HG03575 (cell line): ENCODE measurements around the gene SLC17A3.

Source experiments
- ATAC-seq: cut with Tn5 transposase; IDR thresholded peaks from one replicate; pipeline ENCODE4 v1.9.1; 2021; ENCODE audit not compliant: unreplicated experiment, insufficient number of reproducible peaks, low FRiP score; ENCODE audit errors: extremely low read depth

SLC17A3 gene, protein sequence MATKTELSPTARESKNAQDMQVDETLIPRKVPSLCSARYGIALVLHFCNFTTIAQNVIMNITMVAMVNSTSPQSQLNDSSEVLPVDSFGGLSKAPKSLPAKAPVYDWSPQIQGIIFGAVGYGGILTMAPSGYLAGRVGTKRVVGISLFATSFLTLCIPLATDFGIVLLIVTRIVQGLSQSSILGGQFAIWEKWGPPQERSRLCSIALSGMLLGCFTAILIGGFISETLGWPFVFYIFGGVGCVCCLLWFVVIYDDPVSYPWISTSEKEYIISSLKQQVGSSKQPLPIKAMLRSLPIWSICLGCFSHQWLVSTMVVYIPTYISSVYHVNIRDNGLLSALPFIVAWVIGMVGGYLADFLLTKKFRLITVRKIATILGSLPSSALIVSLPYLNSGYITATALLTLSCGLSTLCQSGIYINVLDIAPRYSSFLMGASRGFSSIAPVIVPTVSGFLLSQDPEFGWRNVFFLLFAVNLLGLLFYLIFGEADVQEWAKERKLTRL

DNA sequence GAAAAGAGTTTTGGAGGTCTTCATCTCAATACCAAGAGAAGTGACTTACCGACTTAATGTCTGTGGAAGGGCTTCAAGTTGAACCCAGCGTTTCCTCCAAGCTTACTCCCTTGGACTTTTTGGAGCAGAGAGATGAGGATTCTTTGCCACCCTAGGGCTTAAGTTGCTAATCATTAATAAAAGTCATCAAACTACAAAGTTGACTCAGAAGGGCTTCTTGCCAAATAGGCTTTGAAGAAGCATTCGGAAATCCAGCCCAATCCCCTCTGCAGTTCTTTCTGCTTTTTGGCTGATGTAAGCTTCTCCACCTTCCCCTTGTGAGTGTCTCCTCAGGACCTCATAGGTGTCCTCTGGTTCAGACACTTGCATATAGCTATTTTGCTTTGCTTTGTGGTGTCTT lies at the start of gene SLC17A3:
Gene SLC17A3, minus strand, starts transcription at position 126 of the 400 bp plus-strand sequence. CDS start 5,856 bp downstream, outside the sequence.
- no peak for ATAC-seq

DNA sequence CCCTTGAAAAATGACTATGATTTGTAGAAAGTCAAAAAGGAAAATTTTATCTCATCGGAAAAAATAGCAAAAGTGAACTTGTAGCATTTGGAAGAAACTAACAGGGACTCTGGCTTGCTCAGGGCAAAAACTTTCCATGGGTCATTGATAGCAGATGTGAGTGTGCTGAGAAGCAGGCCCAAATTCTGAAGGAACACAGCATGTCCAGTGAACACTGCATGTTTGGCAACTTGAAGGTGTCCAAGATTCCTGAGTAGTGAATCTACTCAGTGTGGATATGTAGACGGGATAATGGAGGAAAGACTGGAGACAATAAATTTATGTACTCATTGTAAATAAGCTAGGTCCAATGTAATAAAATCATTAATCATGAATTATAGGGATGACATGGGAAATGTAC lies 48.3 kb upstream of the SLC17A3 start:
- no peak for ATAC-seq

DNA sequence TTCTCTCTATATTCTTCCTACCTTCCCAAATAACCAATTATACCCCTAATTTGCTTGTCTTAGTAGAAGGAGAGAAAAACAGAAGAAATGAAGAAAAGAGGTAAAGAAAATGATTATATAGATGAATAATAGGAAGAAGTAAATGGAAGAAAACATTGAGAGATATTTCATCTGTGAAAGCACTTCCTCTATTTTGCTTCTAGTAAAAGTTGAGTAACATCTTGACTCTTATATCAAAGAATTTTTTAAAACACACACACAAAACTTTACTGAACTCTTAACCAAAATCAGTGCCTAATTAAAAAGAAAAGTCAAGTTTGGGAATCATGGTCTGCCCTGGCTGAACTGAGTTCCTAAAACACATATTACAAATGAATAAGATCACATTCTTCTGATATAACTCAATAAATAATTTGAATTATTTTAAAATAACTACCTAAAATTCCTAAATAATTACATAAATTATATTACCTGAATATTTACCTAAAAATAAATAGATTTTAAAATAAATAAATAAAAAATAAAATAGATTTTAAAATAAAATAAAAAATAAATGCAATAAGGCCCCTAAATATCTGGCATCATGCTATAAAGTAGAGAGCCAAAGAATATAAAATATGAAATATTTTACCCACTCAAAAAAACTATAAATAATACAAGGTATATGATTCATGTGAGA lies 47.6 kb upstream of the SLC17A3 start:
- no peak for ATAC-seq

DNA sequence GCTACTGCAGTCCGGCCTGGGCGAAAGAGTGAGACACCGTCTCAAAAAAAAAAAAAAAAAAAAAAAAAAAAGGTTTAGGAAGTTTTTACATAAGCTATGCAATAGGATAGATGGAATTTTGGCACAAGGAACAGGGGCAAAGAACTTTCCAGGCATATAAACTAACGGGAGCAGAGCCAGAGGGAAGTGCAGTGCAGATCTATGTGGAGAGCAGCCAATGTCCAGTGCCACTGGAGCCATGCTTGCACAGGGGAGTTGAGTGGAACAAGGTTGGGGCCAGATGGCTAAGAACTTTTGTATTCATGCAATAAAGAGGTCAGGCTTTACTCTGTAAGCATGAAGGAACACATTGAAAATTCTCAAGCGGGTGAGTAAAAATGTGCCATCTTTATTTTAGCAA lies 45.6 kb upstream of the SLC17A3 start:
- no peak for ATAC-seq

DNA sequence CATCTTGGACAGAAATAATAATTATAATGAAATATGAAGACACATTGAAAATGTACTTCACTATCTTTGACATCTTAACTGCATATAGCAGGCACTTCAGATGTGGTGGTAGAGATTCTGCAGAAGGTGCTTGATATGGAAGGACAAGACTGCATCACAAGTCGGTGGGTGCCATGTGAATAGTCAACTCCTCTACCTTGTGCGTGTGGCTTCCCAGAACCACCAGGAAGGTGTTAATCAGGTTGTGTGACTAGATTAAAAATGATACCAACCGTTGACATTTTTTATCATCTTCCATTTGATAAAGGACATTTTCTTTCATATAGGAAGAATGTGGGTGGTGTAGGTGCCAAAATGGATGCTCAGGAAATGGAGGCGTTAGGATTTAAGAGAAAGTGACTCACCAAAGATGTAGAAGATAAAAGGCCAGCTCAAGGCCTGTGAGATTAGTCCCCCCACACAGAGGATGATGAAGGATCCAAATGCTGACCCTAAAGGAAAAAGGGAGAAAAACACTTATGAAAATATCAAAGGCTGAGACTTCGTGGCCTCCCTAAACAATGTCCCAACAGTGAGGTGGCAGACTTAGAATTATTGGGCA lies 44.1 kb upstream of the SLC17A3 start:
- no peak for ATAC-seq

DNA sequence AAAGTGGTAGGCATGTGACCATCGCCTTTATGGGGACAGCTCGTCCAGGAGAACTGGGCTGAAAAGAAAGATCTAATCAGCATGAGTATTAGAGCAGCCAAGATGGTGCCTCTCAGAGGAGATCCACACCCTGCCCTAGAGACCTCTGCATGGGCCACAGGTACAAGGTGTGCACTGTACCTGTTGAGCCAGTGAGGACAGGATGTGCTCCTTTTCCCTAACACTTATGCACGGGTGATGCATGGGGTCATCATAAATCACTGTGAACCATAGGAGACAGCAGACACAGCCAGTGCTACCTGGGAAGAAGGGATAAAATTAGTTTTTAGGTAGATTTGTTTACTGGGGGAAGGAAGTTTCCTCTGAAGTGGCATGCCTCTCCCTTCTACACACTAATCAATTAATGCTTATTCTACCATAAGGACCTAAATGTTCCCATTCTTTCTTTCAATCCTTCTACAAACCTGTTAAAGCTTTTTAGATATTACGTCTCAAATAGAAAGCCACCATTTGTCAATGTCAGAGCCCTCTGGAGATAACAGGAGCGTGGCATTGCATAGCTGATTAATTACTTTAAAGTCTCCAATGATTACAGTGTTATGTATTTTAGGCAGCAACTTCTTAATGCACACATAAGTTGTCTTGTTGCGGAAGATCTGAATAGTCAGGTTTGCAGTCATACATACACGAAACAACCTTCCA lies 42.9 kb upstream of the SLC17A3 start:
- no peak for ATAC-seq

DNA sequence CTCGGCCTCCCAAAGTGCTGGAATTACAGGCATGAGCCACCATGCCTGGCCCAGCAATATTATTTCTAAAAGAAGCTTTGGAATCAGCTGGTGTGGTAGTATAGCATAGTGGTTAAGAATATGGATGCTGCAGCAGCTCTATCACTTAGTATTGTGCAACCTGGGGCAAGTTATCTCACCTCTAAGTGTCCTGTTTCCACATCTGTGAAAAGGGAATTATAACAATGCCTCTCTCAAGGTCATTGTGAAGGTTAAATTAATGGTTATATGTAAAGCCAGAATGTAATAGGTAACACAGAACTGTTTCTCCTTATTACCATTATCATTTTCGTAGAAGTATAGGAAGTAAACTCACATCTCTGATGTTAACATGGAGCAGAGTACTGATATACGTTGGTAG lies 42.3 kb upstream of the SLC17A3 start:
- ATAC-seq, result no peak

DNA sequence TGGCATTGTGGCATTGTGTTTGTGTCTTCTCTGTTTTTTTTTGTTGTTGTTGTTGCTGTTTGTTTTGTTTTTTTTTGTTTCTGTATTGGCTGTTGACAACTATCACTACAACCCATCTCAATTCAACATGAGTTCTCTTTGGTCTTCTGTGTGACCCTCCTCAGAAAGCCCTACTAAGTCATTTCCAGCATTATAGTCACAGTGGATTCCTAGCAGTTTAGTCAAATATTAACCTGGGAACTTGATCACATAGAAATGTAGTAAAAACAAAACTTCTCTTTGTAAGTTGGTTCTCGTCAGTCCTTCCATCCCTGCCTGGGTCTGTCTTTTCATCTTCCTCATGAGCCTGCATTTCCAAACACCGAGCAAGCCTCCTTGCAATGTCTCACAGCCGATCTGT lies 39.7 kb upstream of the SLC17A3 start:
- no peak for ATAC-seq

DNA sequence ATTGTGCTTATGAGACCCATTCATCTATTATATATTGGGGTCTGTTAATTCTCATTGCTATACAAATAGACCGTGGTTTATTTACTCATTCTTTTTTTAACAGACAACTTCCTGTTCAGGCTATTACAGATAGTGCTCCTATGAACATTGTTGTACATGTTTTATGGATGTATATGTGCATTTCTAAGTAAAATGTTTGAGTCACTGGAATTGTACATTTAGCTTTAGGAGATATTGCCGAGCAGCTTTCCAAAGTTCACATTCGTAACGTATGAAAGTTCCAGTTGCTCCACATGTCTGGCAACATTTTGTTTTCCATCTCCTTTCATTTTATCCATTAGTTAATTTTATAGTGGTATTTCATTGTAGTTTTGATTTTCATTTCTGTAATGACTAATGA lies 37.3 kb upstream of the SLC17A3 start:
- ATAC-seq, result no peak

DNA sequence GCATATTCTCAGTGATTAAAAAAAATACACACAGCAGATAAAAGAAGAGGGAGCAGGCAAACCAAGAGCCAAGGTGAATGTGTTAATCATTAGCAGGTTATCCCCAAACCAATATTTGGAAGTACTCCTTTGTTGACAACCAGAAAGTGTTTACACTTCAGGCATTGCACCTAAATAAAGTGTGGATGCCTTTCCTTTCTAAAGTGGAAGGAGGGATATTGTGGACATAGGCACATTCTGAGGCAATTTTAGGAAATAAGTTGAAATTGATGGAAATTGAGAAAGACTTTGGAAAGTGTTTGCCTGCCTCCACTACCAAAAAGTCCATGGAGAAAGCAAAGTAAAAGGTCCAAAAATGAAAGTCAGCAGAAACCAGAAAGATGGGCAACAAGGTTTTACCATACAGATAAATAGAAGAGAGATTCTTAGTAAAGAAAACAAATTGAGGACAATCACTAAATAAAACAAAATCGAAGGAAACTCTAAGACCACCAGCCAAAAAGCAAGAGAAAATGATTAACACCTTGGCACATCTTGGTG lies 33.5 kb upstream of the SLC17A3 start:
- no peak for ATAC-seq

DNA sequence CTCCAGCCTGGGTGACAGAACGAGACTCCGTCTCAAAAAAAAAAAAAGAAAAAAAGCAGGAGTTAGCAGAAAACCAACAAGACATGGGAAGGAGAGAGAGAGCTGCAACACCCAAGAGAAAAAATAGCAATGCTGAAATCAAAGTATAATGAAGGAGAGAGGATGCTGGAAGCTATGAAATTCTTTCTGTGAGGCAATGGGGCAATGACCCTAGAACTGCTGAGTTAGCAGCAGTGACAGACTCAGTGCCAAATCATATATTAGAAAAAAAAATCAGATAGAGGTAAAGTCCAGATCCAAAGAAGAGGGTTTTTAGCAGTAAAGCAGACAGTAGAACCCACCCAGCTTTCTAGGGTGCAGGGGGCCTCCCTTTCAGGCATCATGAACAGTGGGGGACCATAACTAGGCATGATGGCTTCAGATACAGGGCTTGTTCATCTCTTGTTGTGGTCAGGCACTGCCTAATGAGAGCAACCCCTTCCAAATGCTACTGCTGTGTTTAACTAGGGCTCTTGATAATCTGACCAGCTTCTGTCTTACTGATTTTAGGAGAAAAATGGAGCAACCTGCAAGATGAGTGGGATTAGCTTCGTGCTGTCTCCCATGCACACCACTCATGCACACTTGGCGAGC lies 29.5 kb upstream of the SLC17A3 start:
- no peak for ATAC-seq

DNA sequence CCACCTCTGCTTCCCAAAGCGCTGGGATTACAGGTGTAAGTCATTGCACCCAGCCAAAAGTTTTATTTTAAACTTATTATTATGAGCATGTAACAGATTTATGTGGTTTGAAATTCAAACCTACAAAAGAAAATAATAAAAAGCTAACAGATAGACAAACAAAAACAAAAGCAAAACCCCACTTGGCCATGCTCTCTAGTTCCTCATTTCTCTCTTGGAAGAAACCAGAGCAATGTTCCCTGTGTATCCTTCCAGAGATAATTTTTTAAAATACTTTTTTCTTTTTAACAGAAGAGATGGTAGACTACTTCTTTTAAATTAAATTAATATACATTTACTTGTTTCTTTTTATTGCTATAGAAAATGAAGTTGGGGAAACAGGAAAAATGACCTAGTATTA lies 28.0 kb upstream of the SLC17A3 start:
- ATAC-seq, result no peak

DNA sequence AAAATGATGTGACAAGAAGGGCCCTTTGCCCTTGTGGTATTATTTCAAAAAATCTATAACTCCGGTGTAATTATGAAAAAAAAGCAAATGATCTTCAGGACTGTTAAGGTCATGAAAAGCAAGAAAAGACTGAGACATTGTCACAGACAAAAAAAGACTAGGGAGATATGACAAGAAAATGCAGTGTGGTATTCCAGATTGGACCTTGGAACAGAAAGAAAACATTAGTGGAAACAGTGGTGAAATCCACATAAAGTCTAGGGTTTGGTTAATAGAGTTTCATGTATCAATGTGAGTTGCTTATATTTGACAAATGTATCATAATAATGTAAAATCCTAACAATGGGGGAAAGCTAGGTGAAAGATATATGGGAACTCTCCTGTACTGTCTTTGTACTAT lies 26.8 kb upstream of the SLC17A3 start:
- no peak for ATAC-seq

DNA sequence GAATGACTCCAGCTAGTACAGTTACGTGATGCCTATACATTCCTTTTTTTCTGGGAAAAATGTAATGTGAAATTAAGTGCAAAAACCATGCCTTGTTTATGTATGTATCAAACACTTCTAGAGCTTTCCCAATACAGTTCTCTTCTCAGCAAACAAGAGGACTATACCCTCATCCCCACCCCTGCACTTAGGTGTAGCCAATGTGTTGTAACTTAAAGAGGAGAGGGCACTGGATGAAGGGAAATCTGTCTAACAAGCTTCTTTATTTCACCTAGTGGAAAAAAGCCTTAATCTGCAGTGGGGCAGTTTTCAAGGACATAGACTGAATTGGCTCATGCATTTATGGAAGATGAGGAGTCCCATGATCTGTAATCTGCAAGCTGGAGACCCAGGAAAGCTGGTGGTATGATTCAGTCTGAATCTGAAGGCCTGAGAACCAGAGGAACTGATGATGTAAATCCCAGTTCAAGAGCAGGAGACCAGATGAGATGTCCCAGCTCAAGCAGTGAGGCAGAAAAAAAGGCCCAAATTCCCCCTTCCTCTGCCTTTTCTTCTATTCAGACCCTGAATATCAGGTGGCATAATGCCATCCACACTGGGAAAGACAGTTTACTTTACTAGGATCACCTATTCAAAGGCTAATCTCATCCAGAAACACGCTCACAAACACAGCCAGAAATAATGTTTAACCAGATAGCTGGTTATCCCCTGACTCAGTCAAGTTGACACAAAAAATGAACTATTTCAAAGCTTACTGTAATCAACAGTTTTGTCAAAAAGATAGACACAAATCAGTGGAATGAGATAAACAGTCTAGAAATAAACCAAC lies 25.8 kb upstream of the SLC17A3 start:
- no peak for ATAC-seq

DNA sequence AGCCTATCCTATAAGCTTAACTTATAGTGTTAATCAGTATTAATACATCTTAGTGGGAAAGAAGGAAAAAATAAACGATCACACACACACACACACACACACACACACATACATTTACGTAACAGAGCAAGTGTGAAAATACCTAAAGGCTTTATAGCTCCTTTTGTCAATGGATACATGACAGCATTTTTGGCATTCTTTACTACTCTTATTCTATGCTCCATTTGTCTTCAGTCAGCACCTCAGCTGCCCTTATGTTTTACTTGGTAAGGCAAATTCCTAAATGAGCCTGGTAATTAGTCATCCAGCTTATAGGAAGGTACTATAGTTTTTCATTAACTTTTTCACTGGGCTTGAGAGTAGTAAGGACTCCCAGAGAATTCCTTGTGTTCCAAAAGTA lies 25.1 kb upstream of the SLC17A3 start:
- ATAC-seq, result no peak

DNA sequence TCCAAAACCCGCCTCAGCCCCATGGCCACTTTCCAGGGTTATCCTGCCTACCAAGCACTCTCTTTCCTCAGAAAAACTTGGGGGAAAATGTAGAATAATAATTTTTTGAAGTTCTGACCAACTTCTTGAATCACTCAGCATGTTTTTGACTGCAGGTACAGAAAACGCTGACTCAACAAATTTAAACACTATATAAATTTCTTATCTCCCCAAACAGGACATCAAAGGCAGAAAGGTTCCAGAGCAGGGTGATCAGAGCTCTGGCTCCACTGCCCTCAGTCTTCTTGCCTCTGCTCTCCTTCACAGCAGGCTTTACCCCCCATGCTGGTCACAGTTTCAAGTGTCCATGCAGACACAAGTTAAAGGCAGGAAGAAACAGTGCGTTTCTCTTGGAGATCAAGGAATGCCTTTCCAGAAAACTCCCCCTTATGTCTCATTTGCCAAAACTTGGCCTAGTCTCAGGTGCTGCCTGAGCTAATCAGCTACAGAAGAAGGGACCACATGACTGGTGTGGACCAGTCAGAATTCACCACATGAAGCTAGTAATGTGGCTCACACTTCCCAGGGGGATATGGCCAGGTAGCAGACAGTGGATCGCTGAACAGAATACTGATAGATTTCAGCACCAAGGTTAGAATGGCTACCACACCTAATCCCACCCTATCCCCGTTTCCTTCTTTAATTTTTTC lies 24.4 kb upstream of the SLC17A3 start:
- ATAC-seq, result no peak

DNA sequence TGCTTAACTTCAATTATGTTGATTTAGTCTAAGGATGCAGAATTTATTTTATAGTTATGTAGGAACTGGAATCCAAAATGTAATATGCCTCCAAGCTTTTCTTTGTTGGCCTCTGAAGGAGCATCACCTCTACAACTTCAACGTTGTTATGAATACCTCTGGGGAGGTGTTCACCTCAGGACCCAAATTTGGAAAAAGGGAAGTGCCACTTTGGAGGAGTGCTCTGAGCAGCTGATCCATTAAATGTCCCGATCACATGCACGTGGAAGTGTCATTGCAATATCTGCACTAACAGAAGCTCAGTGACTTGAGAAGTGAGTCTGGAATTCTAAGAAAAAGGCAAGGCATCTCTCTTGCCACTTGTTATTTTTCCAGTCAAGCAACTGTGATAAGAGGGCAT lies 22.2 kb upstream of the SLC17A3 start:
- ATAC-seq, result no peak
